Pancreas (tissue), 10 donors: Measurements from ENCODE around the gene HOTAIR. TPM values are rescaled to one million over a fixed set of nuclear protein-coding genes. Genes with fewer than 3 reads are reported as not detected.

Experiments
- ATAC-seq, 4 donors: fragments of 200-7000 bp; cut with Tn5 transposase; one replicate each; pipeline versions ENCODE4 v1.8.0 to v1.9.1; 2020; ENCODE audit warnings: mild to moderate bottlenecking in 4 of 4, moderate library complexity in 4 of 4
- DNase-seq, 6 donors: peaks; one replicate each; pipeline ENCODE4 v3.0.0-alpha.2; 2020
- FAIRE-seq: peaks from 2 replicates; lab custom pipeline; 2012; peaks lifted over from hg19 to GRCh38; lab: Jason Lieb, UNC
- H3K27ac ChIP-seq, 4 donors: fragments of 200-600 bp; sonication (generic); 1 replicate in 3 of 4; 2 replicates in 1 of 4; pipeline versions ENCODE4 v1.5.0 to v1.8.0; 2020
- H3K27me3 ChIP-seq, 4 donors: fragments of 200-600 bp; one replicate each; pipeline ENCODE4 v1.8.0; 2021
- H3K36me3 ChIP-seq, 3 donors: fragments of 200-600 bp; sonication (generic) in 1 of 3; one replicate each; pipeline versions ENCODE4 v1.5.0 to v1.8.0; 2020 to 2021
- H3K4me1 ChIP-seq, 3 donors: fragments of 200-600 bp; one replicate each; pipeline ENCODE4 v1.8.0; 2021
- H3K4me3 ChIP-seq, 4 donors: fragments of 200-600 bp; sonication (generic) in 2 of 4; one replicate each; pipeline versions ENCODE4 v1.5.0 to v1.8.0; 2020 to 2021
- H3K9me3 ChIP-seq, 4 donors: fragments of 200-600 bp; one replicate each; pipeline ENCODE4 v1.8.0; 2021
- WGBS, 2 donors: extraction: QIAGEN DNeasy Blood & Tissue Kit; methylation state at CpG; one replicate each; pipeline ENCODE4 v1.1.7; 2013; 5-methylcytosine and 5-hydroxymethylcytosine counted together
- intact Hi-C, 3 donors: fragments of 100-400 bp; cut with DNase I; formaldehyde crosslinking; loops; one replicate each; pipeline versions ENCODE4 v1.11.1 to v1.14.2; 2022
- polyA plus RNA-seq, 2 donors: library from polyadenylated mRNA; stranded (reverse); fragments of 200-250 nt; gene quantifications; one replicate each; pipeline ENCODE4 v1.2.3, GENCODE V29; 2013
- total RNA-seq, 6 donors: library from RNA; stranded (reverse); fragmentation: NEBNext Ultra II Directional in 4 of 6; extraction: Animal tissue kit (Norgen Biotek cat#: 25700) in 4 of 6; gene quantifications; one replicate each; pipeline versions ENCODE4 v1.2.1 to v1.2.4, GENCODE V29; 2021 to 2023
- TF ChIP-seq, protein P1 (sequence below), 4 donors: fragments of 200-600 bp; sonication (generic) in 3 of 4; IDR thresholded peaks; one replicate each; pipeline versions ENCODE4 v1.5.0 to v1.8.0; 2021; ENCODE audit warnings: antibody characterized with exemption in 4 of 4
- donor health status: healthy with polysubstance abuse.
- donor health status: DM: no; HTN: no; CAD: no; lungs with moderate emphysema.
- donor health status: DM: no; HTN: no; CAD: no.
- donor health status: control.
- donor health status: control.
- donor health status: Bipolar disorder and iron deficiency.
- donor health status: DM: yes; HTN: yes; CAD: no.
- donor health status: DM: no; HTN: no; CAD: no.
- donor health status: DM: no; HTN: no; CAD: no.
- donor health status: DM: yes; HTN: yes; CAD: no.

Gene HOTAIR
- total and polyA plus RNA-seq, 8 donors, result not detected

DNA sequence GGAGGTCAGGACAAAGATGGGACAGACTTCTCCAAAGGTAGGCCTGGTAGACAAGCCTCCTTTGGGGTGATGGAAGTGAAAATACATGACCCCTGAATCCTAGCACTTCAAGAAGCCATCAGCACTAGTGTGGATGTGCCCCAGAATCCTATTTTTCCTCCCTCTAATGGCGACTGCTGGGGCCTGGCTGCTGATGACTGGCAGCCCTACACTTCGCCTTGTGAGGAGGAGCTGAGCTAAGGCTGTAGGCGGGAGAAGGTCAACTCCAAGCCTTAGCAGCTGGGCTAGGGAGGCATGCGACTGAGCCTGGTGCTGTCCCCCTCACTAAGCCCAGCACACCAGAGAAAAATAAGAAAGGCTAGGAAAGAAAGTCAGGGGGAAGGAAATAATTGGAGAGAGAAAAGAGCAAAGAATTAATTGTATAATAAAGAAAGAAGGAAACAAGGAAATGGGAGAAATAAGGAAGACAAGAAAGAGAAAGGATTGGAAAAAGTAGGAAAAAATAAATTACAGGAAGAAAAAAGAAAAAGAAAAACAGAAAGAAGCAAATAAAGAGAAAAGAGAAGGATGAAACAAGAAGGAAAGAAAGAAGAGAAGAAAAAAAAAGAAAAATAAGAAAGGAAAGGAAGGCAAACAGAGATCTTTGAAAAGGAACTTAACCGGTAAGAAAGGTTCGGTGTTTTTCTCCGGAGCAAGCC, 5.5 kb upstream of the HOTAIR start:
- TF ChIP-seq, protein P1, sequence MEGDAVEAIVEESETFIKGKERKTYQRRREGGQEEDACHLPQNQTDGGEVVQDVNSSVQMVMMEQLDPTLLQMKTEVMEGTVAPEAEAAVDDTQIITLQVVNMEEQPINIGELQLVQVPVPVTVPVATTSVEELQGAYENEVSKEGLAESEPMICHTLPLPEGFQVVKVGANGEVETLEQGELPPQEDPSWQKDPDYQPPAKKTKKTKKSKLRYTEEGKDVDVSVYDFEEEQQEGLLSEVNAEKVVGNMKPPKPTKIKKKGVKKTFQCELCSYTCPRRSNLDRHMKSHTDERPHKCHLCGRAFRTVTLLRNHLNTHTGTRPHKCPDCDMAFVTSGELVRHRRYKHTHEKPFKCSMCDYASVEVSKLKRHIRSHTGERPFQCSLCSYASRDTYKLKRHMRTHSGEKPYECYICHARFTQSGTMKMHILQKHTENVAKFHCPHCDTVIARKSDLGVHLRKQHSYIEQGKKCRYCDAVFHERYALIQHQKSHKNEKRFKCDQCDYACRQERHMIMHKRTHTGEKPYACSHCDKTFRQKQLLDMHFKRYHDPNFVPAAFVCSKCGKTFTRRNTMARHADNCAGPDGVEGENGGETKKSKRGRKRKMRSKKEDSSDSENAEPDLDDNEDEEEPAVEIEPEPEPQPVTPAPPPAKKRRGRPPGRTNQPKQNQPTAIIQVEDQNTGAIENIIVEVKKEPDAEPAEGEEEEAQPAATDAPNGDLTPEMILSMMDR (IDR thresholded peaks at IDR 0.05), result no peak
- no peak overlapping the region for H3K4me3 ChIP-seq
- FAIRE-seq, result no peak
- no peaks in the 10 kb centered on the region for H3K9me3 ChIP-seq
- no peak overlapping the region for H3K27ac ChIP-seq
- no peak for ATAC-seq
- H3K36me3 ChIP-seq, result no peaks in the 10 kb centered on the region
- intact Hi-C loops, result no loop called here
- peak in 1 of 6 donors; percentile 11 for DNase-seq
- 42 to 45% methylated on average over 7 of the region's 7 CpGs for WGBS, 2 donors
- peaks cover 0 to 68% (median 26%) of the 10 kb centered on the region in 4 donors for H3K27me3 ChIP-seq
- peaks cover 0 to 5% (median 4%) of the 10 kb centered on the region in 3 donors for H3K4me1 ChIP-seq

DNA sequence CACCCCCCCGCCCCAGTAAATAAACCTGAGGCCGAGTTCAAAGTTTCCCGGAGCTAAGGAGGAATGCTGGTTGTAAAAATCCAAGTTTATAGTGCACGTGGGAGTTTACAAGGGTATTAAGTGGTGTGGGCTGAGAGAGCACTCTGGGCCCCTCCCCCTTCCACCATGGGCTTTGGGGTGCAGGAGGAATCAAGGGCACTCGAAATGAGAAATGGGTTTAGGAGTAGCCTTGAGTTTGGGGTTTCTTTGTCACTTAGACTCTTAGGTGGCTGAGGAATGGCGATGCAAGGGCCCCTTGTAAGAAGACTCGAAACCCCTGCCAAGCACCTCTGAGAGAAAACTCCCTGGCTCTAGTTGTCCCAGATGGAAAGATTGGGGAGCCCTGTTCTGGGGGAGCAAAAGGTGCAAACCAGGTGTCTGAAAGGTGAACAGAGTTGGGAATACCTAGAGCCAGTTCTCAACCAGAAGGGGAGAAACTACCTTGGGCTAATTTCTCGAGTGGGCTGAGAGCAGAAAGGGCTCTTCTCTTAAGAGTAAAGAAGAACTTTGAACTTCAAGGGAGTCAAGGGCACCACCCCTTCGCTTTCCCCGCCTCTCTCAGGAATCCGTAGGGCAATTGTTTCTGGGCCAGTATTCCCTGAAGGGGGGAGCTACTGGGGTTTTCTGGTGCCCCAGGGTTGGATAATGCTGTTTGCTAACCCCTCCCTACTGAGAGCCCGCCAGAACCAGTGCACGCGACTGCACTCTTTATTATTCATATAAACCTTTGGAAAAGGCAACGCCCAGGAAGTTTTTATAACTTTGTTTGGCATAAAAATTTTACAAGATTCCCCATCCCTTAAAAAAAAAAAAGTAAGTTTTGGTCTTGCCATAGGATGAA, 4.0 kb upstream of the HOTAIR start:
- FAIRE-seq, result no peak
- H3K36me3 ChIP-seq, result no peaks in the 10 kb centered on the region
- peaks cover 3 to 9% (median 6%) of the 10 kb centered on the region in 3 donors for H3K4me1 ChIP-seq
- no peaks in the 10 kb centered on the region for H3K9me3 ChIP-seq
- TF ChIP-seq, protein P1 (IDR thresholded peaks at IDR 0.05), result no peak
- intact Hi-C loops, result no loop called here
- DNase-seq, result peak in 1 of 6 donors; percentile 9
- no peak for ATAC-seq
- peaks cover 0 to 59% (median 25%) of the 10 kb centered on the region in 4 donors for H3K27me3 ChIP-seq
- 6 to 9% methylated on average over 15 of the region's 15 CpGs for WGBS, 2 donors
- H3K27ac ChIP-seq, result no peak overlapping the region
- H3K4me3 ChIP-seq, result no peak overlapping the region

DNA sequence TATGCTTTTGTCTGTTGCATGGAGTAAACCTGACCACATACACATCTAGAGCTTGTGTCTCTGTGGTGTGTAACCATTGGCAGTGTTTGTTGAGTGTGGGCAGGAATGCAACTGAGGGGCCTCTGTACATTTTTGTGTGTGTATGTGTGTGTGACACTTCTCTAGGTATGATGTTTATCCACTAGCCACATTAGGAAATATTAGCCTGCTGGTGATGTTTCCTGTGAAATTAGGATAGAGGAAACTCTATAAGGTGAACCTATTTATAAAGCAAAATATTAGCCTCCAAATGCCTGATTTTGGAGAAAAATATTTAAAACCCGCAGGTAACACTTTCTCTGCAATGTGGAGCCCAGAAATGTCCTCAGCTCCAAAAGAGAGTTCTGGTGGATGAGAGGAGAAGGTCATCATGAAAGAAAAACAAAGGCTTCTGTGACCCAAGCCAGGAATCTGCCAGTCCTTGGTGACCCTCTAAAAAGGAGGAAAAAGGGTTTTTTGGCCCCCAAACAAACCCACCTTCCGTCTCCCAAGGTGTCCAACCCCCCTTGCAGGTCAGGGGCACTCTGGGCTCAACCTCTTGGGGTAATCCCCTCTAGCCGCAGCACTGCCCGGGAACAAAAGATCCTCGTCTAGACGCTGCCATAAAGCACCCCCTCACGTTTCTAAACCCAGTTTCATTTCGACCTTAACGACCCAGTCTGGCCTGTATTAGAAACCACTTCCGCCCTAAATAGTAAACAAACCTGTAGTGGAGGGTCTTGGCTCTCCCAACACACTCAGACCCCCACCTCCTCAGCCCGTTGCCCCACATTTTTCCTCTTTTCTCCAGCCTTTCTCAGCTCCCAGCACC, 3.1 kb upstream of the HOTAIR start:
- Histone ChIP-seq H3K4me1 (peaks cover 3 to 9% (median 6%) of the 10 kb centered on the region in 3 donors), H3K4me3 (no peak overlapping the region), H3K27me3 (peaks cover 0 to 59% (median 20%) of the 10 kb centered on the region in 4 donors), H3K27ac (no peak overlapping the region), H3K36me3 (no peaks in the 10 kb centered on the region), H3K9me3 (no peaks in the 10 kb centered on the region)
- TF ChIP-seq, protein P1 (IDR thresholded peaks at IDR 0.05), result no peak
- intact Hi-C loops, result no loop called here
- FAIRE-seq (no peak), DNase-seq (no peak), ATAC-seq (no peak)
- WGBS, 2 donors, result 6% methylated on average over 11 of the region's 11 CpGs

DNA sequence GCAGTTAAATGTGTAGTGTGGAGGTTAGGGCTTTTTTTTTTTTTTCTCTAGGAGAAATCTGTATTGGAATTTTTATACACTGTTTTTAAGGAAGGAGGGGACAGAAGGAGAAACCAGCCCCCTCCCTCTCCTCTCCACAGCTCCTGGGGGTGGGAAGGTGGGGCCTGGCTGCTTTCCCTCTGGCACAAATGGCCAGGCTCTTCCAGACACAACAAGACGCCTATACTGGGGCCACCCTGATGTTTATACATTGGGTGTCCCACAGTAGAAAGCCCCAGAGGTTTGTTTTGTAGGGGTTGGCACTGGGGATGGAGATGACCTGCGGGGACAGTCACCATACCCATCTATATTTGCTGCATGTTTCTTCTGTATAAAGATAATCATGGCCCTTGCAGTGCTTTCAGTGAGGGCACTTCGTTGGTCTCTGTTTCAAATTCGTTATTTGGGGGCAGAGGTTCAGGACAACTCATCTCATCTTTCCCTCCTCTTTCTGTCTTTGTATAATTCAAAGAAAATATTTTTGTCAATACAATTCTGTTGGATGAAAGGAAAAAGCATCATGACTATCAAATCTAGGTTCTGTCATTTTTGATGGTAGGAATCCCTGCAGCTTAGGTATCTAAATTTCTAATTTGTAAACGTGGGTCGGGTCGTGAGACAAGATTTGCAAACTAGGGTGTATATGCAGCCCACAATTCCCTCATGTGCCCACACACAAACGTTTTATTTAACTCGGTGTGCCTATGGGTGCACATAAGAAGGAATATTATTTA, 2.3 kb upstream of the HOTAIR start:
- Histone ChIP-seq H3K36me3 (no peaks in the 10 kb centered on the region), H3K4me3 (no peak overlapping the region), H3K9me3 (no peaks in the 10 kb centered on the region), H3K27me3 (peaks cover 0 to 54% (median 19%) of the 10 kb centered on the region in 4 donors), H3K27ac (no peak overlapping the region), H3K4me1 (peaks cover 3 to 9% (median 6%) of the 10 kb centered on the region in 3 donors)
- 12 to 14% methylated on average over 9 of the region's 9 CpGs for WGBS, 2 donors
- TF ChIP-seq, protein P1 (IDR thresholded peaks at IDR 0.05), result no peak
- no peak for FAIRE-seq
- no peak for DNase-seq
- no peak for ATAC-seq
- intact Hi-C loops, result no loop called here
